ENCODE measurements around the gene LDHAL6B. TPM values are rescaled to one million over a fixed set of nuclear protein-coding genes. Genes with fewer than 3 reads are reported as not detected.

The LDHAL6B gene
- total RNA-seq, 1 experiment from 2014 or later: not detected

DNA sequence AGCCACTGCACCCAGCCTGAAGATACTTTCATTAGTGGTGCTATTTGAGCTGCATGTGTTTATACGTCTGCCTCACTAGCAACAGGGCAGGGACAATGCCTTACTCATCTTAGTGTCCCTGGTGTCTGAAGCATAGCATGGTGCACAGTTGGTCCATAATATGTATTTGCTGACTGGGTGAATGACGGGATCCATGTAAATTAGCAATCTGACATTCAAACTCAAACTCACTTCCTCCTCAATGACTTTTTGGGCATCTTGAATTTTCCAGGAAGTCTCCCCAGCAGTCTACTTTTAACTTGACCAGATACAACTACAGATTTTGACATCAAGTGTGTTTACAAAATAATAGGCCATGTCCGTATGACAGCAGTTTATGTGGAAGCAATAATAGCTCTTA lies 3.0 kb upstream of the LDHAL6B start (continued):
- TF ChIP-seq, protein P1, sequence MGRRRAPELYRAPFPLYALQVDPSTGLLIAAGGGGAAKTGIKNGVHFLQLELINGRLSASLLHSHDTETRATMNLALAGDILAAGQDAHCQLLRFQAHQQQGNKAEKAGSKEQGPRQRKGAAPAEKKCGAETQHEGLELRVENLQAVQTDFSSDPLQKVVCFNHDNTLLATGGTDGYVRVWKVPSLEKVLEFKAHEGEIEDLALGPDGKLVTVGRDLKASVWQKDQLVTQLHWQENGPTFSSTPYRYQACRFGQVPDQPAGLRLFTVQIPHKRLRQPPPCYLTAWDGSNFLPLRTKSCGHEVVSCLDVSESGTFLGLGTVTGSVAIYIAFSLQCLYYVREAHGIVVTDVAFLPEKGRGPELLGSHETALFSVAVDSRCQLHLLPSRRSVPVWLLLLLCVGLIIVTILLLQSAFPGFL (CRISPR knock-in tag; IDR thresholded peaks at IDR 0.05; ENCODE audit: borderline replicate concordance): no peak
- TF ChIP-seq ZNF232 (CRISPR knock-in tag; IDR thresholded peaks at IDR 0.05): no peak
- TF ChIP-seq ZNF263 (CRISPR knock-in tag; IDR thresholded peaks at IDR 0.05; ENCODE audit: low read depth): no peak

DNA sequence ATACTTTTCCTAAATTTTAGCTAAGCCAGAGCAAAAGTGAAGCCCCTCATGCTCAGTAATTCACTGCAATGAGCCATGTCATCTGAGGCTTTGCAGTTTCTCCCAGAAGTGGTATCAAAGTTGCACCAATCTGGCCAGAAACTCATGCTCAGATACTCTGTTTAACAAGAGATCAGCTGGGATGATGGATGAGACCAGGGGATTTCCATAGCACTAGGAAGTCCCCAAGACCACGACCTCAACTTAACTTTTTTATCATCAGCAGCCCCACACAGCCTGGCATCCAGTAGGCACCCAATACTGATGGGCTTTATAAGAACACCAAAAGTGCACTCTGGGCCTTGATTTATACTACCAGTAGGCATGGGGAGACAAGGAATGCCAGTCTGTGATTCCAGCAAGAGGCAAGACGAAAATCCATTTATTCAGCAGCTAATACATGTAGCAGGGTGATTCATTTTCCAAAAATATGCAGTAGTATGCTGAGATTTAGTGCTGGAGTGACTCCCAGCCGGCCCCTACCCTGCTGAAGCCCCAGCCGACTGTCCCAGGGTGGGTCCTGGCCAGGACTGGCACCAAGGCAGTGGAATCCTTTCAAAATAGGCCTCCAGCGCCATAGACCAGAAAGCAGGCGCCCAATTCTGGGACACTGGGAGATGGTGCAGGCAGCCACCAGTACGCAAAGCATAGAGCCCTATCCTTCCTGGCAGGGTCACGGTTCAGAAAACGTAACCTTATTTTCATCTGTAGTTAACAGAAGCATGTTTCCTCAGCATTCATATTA lies 612 bp upstream of the LDHAL6B start:
- no peak for ATAC-seq
- ChIA-PET POLR2A (no interaction called here), CTCF (no interaction called here)
- H3K27ac Mint-ChIP-seq: no peak overlapping the region
- H3K4me3 Mint-ChIP-seq: no peak overlapping the region
- DNase-seq (ENCODE audit: low spot score): no peak
- TF ChIP-seq, protein P2, sequence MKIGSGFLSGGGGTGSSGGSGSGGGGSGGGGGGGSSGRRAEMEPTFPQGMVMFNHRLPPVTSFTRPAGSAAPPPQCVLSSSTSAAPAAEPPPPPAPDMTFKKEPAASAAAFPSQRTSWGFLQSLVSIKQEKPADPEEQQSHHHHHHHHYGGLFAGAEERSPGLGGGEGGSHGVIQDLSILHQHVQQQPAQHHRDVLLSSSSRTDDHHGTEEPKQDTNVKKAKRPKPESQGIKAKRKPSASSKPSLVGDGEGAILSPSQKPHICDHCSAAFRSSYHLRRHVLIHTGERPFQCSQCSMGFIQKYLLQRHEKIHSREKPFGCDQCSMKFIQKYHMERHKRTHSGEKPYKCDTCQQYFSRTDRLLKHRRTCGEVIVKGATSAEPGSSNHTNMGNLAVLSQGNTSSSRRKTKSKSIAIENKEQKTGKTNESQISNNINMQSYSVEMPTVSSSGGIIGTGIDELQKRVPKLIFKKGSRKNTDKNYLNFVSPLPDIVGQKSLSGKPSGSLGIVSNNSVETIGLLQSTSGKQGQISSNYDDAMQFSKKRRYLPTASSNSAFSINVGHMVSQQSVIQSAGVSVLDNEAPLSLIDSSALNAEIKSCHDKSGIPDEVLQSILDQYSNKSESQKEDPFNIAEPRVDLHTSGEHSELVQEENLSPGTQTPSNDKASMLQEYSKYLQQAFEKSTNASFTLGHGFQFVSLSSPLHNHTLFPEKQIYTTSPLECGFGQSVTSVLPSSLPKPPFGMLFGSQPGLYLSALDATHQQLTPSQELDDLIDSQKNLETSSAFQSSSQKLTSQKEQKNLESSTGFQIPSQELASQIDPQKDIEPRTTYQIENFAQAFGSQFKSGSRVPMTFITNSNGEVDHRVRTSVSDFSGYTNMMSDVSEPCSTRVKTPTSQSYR (CRISPR knock-in tag; IDR thresholded peaks at IDR 0.05): no peak
- no peak for TF ChIP-seq GTF2I (CRISPR knock-in tag; conservative IDR thresholded peaks at IDR 0.05)
- TF ChIP-seq, protein P3, sequence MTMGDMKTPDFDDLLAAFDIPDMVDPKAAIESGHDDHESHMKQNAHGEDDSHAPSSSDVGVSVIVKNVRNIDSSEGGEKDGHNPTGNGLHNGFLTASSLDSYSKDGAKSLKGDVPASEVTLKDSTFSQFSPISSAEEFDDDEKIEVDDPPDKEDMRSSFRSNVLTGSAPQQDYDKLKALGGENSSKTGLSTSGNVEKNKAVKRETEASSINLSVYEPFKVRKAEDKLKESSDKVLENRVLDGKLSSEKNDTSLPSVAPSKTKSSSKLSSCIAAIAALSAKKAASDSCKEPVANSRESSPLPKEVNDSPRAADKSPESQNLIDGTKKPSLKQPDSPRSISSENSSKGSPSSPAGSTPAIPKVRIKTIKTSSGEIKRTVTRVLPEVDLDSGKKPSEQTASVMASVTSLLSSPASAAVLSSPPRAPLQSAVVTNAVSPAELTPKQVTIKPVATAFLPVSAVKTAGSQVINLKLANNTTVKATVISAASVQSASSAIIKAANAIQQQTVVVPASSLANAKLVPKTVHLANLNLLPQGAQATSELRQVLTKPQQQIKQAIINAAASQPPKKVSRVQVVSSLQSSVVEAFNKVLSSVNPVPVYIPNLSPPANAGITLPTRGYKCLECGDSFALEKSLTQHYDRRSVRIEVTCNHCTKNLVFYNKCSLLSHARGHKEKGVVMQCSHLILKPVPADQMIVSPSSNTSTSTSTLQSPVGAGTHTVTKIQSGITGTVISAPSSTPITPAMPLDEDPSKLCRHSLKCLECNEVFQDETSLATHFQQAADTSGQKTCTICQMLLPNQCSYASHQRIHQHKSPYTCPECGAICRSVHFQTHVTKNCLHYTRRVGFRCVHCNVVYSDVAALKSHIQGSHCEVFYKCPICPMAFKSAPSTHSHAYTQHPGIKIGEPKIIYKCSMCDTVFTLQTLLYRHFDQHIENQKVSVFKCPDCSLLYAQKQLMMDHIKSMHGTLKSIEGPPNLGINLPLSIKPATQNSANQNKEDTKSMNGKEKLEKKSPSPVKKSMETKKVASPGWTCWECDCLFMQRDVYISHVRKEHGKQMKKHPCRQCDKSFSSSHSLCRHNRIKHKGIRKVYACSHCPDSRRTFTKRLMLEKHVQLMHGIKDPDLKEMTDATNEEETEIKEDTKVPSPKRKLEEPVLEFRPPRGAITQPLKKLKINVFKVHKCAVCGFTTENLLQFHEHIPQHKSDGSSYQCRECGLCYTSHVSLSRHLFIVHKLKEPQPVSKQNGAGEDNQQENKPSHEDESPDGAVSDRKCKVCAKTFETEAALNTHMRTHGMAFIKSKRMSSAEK (CRISPR knock-in tag; IDR thresholded peaks at IDR 0.05; ENCODE audit: borderline replicate concordance): no peak
- TF ChIP-seq, protein P4, sequence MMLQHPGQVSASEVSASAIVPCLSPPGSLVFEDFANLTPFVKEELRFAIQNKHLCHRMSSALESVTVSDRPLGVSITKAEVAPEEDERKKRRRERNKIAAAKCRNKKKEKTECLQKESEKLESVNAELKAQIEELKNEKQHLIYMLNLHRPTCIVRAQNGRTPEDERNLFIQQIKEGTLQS (CRISPR knock-in tag; conservative IDR thresholded peaks at IDR 0.05): no peak
- no peak for TF ChIP-seq ELF4 (CRISPR knock-in tag; IDR thresholded peaks at IDR 0.05; ENCODE audit: low read depth)
- no peak for TF ChIP-seq TP53 (CRISPR knock-in tag; IDR thresholded peaks at IDR 0.05)
- TF ChIP-seq KAT7 (CRISPR knock-in tag; IDR thresholded peaks at IDR 0.05; ENCODE audit: borderline replicate concordance): no peak
- TF ChIP-seq TCF7 (CRISPR knock-in tag; IDR thresholded peaks at IDR 0.05; ENCODE audit: low read depth): no peak
- no peak for TF ChIP-seq MYBL2 (CRISPR knock-in tag; IDR thresholded peaks at IDR 0.05)
- no peak for TF ChIP-seq EMX1 (CRISPR knock-in tag; IDR thresholded peaks at IDR 0.05)
- no peak for TF ChIP-seq ZNF138 (CRISPR knock-in tag; conservative IDR thresholded peaks at IDR 0.05)
- TF ChIP-seq, protein P5, sequence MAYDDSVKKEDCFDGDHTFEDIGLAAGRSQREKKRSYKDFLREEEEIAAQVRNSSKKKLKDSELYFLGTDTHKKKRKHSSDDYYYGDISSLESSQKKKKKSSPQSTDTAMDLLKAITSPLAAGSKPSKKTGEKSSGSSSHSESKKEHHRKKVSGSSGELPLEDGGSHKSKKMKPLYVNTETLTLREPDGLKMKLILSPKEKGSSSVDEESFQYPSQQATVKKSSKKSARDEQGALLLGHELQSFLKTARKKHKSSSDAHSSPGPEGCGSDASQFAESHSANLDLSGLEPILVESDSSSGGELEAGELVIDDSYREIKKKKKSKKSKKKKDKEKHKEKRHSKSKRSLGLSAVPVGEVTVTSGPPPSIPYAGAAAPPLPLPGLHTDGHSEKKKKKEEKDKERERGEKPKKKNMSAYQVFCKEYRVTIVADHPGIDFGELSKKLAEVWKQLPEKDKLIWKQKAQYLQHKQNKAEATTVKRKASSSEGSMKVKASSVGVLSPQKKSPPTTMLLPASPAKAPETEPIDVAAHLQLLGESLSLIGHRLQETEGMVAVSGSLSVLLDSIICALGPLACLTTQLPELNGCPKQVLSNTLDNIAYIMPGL (CRISPR knock-in tag; IDR thresholded peaks at IDR 0.05): no peak
- no peak for TF ChIP-seq NFYB (CRISPR knock-in tag; conservative IDR thresholded peaks at IDR 0.05; ENCODE audit: low read depth)
- TF ChIP-seq GRHL2 (CRISPR knock-in tag; IDR thresholded peaks at IDR 0.05; ENCODE audit: insufficient replicate concordance, severe bottlenecking): no peak
- no peak for TF ChIP-seq FOXP1 (CRISPR knock-in tag; IDR thresholded peaks at IDR 0.05; ENCODE audit: borderline replicate concordance)
- no peak for TF ChIP-seq HMGA2 (CRISPR knock-in tag; IDR thresholded peaks at IDR 0.05)
- TF ChIP-seq CREB1 (CRISPR knock-in tag; IDR thresholded peaks at IDR 0.05): no peak
- H3K4me1 Mint-ChIP-seq: no peaks in the 10 kb centered on the region
- H3K36me3 Mint-ChIP-seq: peaks cover 50% of the 10 kb centered on the region
- H3K27me3 Mint-ChIP-seq (ENCODE audit: low read depth): no peaks in the 10 kb centered on the region
- no peaks in the 10 kb centered on the region for H3K9me3 Mint-ChIP-seq
